Vagina (tissue), 2 donors: ENCODE data around the gene DCDC2C. TPM values are rescaled to one million over a fixed set of nuclear protein-coding genes. Genes with fewer than 3 reads are reported as not detected.

ENCODE experiments used
- DNase-seq, 2 donors: peaks; one replicate each; pipeline ENCODE4 v3.0.0-alpha.2; 2017; ENCODE audit errors: extremely low spot score in 2 of 2
- H3K27ac ChIP-seq: fragments of 200-600 bp; sonication (generic); one replicate; pipeline ENCODE4 v1.5.1; 2019
- H3K27me3 ChIP-seq: fragments of 200-600 bp; sonication (generic); one replicate; pipeline ENCODE4 v1.5.1; 2019
- H3K36me3 ChIP-seq, 2 donors: fragments of 200-600 bp; sonication (generic); one replicate each; pipeline ENCODE4 v1.5.1; 2017 to 2019
- H3K4me1 ChIP-seq: fragments of 200-600 bp; sonication (generic); one replicate; pipeline ENCODE4 v1.5.1; 2019
- H3K4me3 ChIP-seq, 2 donors: fragments of 200-600 bp; sonication (generic); 1 replicate in 1 of 2; 2 replicates in 1 of 2; pipeline ENCODE4 v1.5.1; 2016 to 2019
- H3K9me3 ChIP-seq: fragments of 200-600 bp; sonication (generic); one replicate; pipeline ENCODE4 v1.5.1; 2019
- CTCF ChIP-seq, 3 experiments: fragments of 450-650 bp in 2 of 3; fragments of 200-600 bp in 1 of 3; sonication (generic) in 1 of 3; IDR thresholded peaks; one replicate each; pipeline ENCODE4 v1.5.1; 2017 to 2019; ENCODE audit warnings: antibody characterized with exemption in 3 of 3, mild to moderate bottlenecking in 2 of 3, moderate library complexity in 2 of 3
- POLR2A ChIP-seq, 2 donors: fragments of 450-650 bp; IDR thresholded peaks; one replicate each; pipeline ENCODE4 v1.6.1; 2017; ENCODE audit warnings: antibody characterized with exemption in 2 of 2, mild to moderate bottlenecking in 2 of 2, moderate library complexity in 2 of 2
- POLR2AphosphoS5 ChIP-seq, 2 donors: sonication (generic); formaldehyde crosslinking; IDR thresholded peaks; one replicate each; pipeline ENCODE4 v1.9.0; 2017; ENCODE audit warnings: antibody characterized with exemption in 2 of 2, mild to moderate bottlenecking in 2 of 2, low read depth in 1 of 2; ENCODE audit not compliant: insufficient read depth in 1 of 2
- intact Hi-C: fragments of 100-400 bp; cut with DNase I; formaldehyde crosslinking; loops from one replicate; pipeline ENCODE4 v1.15.1; 2023
- total RNA-seq: library from RNA; depleted of rRNA; stranded (reverse); fragments of >200 nt; gene quantifications from one replicate; pipeline ENCODE4 v1.2.3, GENCODE V29; 2016

DCDC2C gene
- total RNA-seq, 1 donor from 2014 or later: not detected

GRCh38 chr2:3747826-3748225 lies 44.5 kb downstream of the DCDC2C start:
- Histone ChIP-seq H3K4me3 (no peak overlapping the region), H3K27ac (no peak overlapping the region), H3K9me3 (no peaks in the 10 kb centered on the region), H3K27me3 (no peaks in the 10 kb centered on the region), H3K36me3 (no peaks in the 10 kb centered on the region), H3K4me1 (no peaks in the 10 kb centered on the region)
- DNase-seq: no peak
- intact Hi-C loops: no loop called here
- TF ChIP-seq CTCF (IDR thresholded peaks at IDR 0.05): no peak
- no peak for TF ChIP-seq POLR2A (IDR thresholded peaks at IDR 0.05)
- no peak for TF ChIP-seq POLR2AphosphoS5 (IDR thresholded peaks at IDR 0.05; ENCODE audit: insufficient read depth in 1 of 2, low read depth in 1 of 2)

- Histone ChIP-seq H3K4me3 (no peak overlapping the region), H3K27ac (no peak overlapping the region), H3K36me3 (no peaks in the 10 kb centered on the region), H3K9me3 (no peaks in the 10 kb centered on the region), H3K27me3 (no peaks in the 10 kb centered on the region), H3K4me1 (no peaks in the 10 kb centered on the region)
- TF ChIP-seq CTCF (IDR thresholded peaks at IDR 0.05): no peak
- no peak for TF ChIP-seq POLR2A (IDR thresholded peaks at IDR 0.05)
- TF ChIP-seq POLR2AphosphoS5 (IDR thresholded peaks at IDR 0.05; ENCODE audit: insufficient read depth in 1 of 2, low read depth in 1 of 2): no peak
- no peak for DNase-seq
- intact Hi-C loops: no loop called here
Observed at GRCh38 chr2:3749201-3749600, 45.8 kb downstream of the DCDC2C start.

DNA sequence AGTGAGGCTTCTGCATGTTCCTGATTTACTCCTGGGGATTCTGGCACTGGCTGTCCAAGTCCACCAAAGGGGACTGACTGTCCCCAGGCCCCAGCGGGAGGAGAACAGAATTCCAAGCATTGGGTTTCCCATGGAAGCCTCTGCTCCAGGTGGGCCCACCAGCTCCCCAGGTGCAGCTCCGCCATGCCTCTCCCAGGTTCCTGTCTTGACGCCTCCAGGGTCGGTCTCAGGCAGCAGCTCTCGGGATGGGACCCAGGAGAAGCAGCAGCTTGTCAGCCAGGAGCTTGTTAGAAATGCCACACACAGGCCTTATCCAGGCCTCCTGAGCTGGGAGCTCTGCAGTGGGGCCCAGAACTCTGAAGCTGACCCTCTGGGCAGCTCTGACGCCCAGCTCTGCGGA lies 47.9 kb downstream of the DCDC2C start:
- Histone ChIP-seq H3K4me3 (no peak overlapping the region), H3K9me3 (no peaks in the 10 kb centered on the region), H3K4me1 (no peaks in the 10 kb centered on the region), H3K27me3 (no peaks in the 10 kb centered on the region), H3K36me3 (no peaks in the 10 kb centered on the region), H3K27ac (no peak overlapping the region)
- intact Hi-C loops: no loop called here
- DNase-seq: peak in 1 of 2 donors; percentile 74
- TF ChIP-seq CTCF (IDR thresholded peaks at IDR 0.05): no peak
- TF ChIP-seq POLR2AphosphoS5 (IDR thresholded peaks at IDR 0.05; ENCODE audit: insufficient read depth in 1 of 2, low read depth in 1 of 2): no peak
- no peak for TF ChIP-seq POLR2A (IDR thresholded peaks at IDR 0.05)

GRCh38 chr2:3751806-3752205 lies 48.4 kb downstream of the DCDC2C start:
- TF ChIP-seq POLR2AphosphoS5 (IDR thresholded peaks at IDR 0.05; ENCODE audit: insufficient read depth in 1 of 2, low read depth in 1 of 2): no peak
- TF ChIP-seq CTCF (IDR thresholded peaks at IDR 0.05): no peak
- no peak for TF ChIP-seq POLR2A (IDR thresholded peaks at IDR 0.05)
- no peaks in the 10 kb centered on the region for H3K36me3 ChIP-seq
- H3K4me1 ChIP-seq: no peaks in the 10 kb centered on the region
- intact Hi-C loops: no loop called here
- no peak for DNase-seq
- no peaks in the 10 kb centered on the region for H3K27me3 ChIP-seq
- H3K27ac ChIP-seq: no peak overlapping the region
- H3K4me3 ChIP-seq: no peak overlapping the region
- H3K9me3 ChIP-seq: no peaks in the 10 kb centered on the region

DNA sequence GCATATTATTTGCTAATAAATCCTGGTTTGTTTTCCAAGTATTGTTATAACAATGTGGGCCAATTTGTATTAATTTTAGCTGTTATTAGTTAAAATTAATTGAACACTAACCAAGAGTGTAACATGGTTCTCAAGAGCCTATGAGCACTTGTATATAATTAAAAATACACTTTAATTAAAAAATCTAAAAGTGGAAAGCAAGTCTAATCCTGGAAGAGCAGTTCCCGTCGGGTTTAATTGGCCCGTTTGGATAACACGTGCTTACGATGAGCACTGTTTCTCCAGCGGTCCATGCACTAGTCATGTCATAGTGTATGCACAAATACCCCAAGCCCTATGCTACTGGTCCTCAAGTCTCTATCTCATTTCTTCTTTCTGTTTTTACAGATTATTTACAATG lies 49.0 kb downstream of the DCDC2C start:
- no peaks in the 10 kb centered on the region for H3K9me3 ChIP-seq
- no peaks in the 10 kb centered on the region for H3K27me3 ChIP-seq
- no peak overlapping the region for H3K27ac ChIP-seq
- intact Hi-C loops: no loop called here
- no peaks in the 10 kb centered on the region for H3K36me3 ChIP-seq
- no peak for DNase-seq
- H3K4me3 ChIP-seq: no peak overlapping the region
- no peak for TF ChIP-seq CTCF (IDR thresholded peaks at IDR 0.05)
- no peak for TF ChIP-seq POLR2AphosphoS5 (IDR thresholded peaks at IDR 0.05; ENCODE audit: insufficient read depth in 1 of 2, low read depth in 1 of 2)
- TF ChIP-seq POLR2A (IDR thresholded peaks at IDR 0.05): no peak
- H3K4me1 ChIP-seq: no peaks in the 10 kb centered on the region
